Muscle of arm (tissue), 12 donors: ENCODE data around the gene ZSWIM4. TPM values are rescaled to one million over a fixed set of nuclear protein-coding genes. Genes with fewer than 3 reads are reported as not detected.
"Not testable (repeated sequence)": the region's sequence is repeated elsewhere in the genome, so short reads cannot be mapped to it uniquely, and the experiment has no call there.

Experiments used
- DNase-seq: peaks from one replicate; pipeline ENCODE4 v3.0.0-alpha.2; 2013
- polyA plus RNA-seq, 12 donors: library from polyadenylated mRNA; unstranded; fragments of 120-200 nt; gene quantifications; one replicate each; pipeline ENCODE4 v1.2.1, GENCODE V29; 2013; ENCODE audit not compliant: insufficient read length in 12 of 12

Gene ZSWIM4
- polyA plus RNA-seq, 12 donors = 2.1 to 5.2 (median 3.5) TPM; not detected in 2

GRCh38 chr19:13774217-13775191 is 20.7 kb upstream of the ZSWIM4 start, which contains the start of gene C19orf53:
Gene C19orf53, plus strand, starts transcription at chr19:13774456. Its CDS starts 22 bp downstream, at chr19:13774478.
- DNase-seq = peak; percentile 96

GRCh38 chr19:13778398-13778797 is 16.8 kb upstream of the ZSWIM4 start:
- no peak for DNase-seq

- no peak for DNase-seq
Measured at GRCh38 chr19:13778847-13779246, 16.4 kb upstream of the ZSWIM4 start.

GRCh38 chr19:13779794-13780193 is 15.4 kb upstream of the ZSWIM4 start:
- not testable (repeated sequence) for DNase-seq

DNA sequence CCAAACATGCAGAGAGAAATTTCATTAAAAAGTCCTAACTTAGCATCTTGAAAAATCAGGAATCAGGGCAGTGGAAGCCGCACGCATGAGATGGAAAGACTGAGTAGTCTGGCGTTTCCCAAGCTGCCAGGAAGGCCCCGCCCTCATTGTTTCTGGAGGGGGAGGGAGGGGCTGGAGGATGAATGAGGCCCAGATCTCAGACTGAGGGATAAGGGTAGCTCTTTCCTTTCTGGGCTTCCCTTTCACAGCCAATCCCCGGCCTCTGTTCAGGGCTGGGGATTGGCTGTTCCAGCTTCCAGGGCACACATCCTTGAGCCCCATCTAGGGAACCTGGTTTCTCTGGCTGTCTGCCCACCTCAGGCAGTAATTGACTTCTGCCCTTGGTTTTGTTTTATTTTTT is 13.7 kb upstream of the ZSWIM4 start:
- DNase-seq = peak; percentile 89

DNA sequence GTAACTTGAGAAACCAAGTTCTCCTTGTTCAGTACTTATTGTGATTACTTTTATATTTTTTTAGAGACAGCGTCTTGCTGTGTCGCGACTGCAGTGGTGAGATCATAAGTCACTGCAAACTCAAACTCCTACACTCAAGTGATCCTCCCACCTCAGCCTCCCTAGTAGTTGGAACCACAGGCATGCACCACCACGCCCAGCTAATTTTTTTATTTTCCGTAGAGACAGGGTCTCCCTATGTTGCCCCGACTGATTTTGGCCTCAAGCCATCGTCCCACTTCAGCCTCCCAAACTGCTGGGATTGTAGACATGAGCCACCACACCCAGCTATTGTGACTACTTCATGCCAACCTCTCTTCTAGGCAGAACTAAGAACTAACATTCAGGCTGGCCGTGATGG is 12.7 kb upstream of the ZSWIM4 start:
- no peak for DNase-seq

DNA sequence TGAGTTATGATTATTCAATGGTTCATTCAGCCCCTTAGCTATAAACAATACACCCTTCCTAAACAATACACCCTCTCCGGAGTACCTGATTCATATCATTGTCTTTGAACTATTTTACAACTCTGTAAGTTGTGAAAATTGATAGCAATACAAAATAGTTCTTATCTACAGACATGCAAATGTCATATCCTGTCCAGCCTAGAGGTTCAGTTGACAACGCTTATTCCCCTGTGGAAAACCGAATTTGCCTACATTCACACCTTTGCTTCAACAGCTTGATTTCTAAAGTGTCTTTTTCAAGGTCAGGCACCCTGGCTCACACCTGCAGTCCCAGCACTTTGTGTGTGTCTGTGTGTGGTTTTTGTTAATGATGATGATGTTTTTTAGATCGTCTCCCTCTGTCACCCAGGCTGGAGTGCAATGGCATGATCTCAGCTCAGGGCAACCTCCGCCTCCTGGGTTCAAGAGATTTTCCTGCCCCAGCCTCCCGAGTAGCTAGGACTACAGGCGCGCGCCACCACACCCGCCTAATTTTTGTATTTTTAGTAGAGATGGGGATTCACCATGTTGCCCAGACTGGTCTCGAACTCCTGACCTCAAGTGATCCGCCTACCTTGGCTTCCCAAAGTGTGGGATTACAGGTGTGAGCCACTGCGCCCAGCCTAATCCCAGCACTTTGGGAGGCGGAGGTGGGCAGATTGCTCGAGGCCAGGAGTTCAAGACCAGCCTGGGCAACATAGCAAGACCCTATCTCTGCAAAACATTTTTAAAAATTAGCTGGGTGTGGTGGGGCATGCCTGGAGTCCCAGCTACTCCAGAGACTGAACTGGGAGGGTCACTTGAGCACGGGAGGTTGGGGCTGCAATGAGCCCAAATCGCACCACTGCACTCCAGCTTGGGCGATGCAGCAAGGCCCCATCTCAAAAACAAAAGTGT is 11.4 kb upstream of the ZSWIM4 start:
- DNase-seq = no peak

DNA sequence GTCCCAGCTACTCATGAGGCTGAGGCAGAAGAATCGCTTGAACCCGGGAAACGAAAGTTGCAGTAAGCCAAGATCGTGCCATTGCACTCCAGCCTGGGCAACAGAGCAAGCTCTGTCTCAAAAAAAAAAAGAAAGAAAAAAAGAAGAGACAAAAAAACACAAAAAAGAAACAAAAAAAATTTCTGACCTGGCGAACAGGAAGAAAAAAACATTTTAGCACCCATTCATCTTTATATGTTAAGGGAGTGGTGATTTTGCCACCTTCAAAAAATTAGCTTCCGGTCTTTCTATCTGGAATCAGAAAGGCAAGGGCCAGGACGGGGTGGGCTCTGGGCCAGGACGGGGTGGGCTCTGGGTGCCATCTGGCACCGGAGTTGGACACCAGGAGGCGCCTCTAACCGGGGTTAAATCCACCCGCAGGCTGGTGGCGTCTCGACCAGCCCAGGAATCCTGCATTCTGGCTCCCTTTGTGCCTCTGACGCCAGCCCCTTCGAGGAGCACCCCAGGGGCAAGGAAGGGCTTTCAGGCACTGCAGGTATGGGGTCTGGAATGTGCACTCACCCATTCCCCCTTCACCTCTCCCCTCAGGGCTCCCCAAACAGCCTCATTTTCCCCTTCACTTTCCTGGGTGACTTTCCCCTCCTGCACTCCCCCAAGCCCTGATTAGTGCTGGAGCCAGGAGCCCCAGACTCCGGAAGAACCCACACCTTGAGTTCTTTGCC is 10.4 kb upstream of the ZSWIM4 start:
- no peak for DNase-seq

GRCh38 chr19:13788991-13789390 is 6.3 kb upstream of the ZSWIM4 start:
- no peak for DNase-seq

DNA sequence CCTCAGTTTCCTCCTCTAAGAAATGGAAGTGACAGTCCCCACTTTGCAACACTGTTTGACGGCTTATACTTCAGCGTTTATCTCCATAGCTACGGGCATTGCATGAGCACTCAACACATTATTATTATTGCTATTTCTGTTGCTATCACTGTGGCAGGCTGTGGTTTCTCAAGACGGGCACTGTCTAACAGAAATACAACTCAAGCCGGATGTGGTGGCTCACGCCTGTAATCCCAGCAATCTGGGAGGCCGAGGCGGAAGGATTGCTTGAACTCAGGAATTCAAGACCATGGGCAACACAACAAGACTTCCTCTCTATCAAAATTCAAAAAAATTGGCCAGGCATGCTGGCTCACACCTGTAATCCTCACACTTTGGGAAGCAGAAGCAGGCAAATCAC is 4.9 kb upstream of the ZSWIM4 start:
- DNase-seq = no peak

GRCh38 chr19:13793317-13793716 is 1.9 kb upstream of the ZSWIM4 start:
- DNase-seq = not testable (repeated sequence)

DNA sequence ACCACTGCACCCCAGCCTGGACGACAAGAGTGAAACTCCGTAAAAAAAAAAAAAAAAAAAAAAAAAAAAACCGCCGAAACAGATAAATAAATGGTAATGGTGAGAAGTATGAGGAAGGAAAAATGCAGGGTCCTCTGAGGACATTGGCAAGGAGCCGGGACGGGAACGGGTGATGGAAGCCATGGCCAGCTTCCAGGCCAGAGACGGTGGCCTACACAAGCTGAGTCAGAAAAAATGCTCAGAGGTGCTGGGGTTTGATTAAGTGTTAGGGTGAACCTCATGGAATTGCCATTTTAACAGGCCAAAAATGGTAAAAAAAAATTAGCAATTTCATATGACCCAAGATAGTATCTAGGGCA is 866 bp upstream of the ZSWIM4 start:
- DNase-seq = peak; percentile 81

DNA sequence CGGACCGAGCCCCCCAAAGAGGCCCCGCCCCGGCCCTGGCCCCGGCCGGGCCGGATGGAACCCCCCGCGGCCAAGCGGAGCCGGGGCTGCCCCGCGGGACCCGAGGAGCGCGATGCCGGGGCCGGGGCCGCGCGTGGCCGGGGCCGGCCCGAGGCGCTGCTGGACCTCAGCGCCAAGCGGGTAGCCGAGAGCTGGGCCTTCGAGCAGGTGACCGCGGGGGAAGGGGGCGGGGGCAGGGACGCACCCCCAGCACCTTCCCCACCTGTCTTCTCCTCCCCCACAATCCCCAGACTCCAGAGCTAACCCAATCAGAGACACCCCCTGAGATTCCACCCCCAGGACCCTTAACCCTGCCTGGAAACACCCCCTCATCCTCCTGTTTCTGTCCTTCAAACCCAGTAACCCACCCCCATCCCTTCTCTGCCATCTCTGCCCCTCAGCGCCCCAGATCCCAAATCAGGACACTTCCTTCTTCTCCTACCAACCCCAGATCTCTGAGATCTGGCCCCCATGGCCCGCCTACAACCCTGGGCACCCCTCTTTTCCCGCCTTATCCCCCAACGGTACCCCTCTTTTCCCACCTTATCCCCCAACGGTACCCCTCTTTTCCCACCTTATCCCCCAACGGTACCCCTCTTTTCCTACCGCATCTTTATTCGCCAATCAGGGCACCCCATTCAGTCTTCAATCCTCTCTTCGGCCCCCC is 505 bp downstream of the ZSWIM4 start:
- no peak for DNase-seq

DNA sequence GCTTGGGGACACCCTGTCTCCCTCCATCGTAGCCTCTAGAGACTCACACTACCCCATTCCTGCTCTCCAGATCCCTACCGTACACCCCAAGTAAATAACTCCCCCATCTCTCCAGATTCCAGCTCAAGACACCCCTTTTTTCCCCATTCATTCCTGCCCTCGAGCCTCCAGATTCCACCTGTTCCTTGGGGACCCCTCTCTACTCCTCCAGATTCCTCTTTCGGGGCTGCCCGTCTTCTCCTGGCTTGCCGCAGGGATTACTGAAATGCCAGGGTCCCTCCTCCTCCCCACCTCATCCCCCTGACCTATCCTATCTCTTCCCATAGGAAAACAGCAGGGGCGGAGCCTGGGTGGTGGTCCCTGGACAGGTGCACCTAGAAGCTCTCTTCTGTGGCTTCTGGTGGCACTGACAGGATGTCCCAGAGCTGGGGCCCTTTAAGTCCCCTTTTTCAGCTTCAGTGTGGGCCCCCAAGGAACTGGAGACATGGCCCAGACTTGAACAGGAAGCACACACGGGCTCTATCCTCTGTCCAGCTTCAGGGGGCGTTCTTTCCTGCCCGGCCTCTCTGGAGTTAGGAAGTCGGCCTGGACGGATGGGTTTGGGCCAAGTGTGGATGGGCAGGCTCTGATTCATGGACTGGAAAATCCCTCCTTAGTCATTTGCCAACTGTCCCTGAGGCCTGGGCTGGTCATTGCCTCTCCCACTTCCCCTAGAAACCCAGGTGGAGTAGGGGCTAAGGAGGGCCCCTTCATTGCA is 1.2 kb downstream of the ZSWIM4 start:
- no peak for DNase-seq

DNA sequence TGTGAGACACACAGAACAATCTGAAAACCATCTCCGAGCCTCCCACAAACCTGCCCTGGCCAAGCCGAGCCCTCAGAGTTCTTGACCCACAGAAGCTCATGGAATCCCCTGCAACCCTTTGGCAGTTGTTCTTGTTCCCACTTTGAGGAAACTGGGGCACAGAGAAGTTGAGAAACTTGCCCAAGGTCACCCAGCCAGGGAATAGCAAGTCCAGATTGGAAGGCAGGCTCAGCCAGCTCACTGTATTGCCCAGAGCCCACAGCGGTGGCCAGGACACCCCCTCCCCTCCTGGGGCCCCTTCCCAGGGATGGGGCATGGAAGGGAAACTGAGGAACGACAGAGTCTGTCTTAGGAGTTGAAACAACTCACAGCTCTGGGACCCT is 1.8 kb downstream of the ZSWIM4 start:
- no peak for DNase-seq

GRCh38 chr19:13797870-13798269 is 2.6 kb downstream of the ZSWIM4 start:
- DNase-seq = no peak

DNA sequence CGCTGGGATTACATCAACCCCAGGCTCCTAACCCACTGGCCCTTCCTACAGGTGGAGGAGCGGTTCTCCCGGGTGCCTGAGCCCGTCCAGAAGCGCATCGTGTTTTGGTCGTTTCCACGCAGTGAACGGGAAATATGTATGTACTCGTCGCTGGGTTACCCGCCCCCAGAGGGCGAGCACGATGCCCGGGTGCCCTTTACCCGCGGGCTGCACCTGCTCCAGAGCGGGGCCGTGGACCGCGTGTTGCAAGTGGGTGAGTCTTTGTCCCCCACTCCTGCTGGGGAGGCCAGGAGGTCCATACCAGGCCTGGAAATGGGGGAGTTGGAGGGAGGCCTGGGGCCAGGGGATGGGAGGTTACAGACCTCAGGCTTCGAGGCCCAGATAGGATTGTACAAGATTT is 4.4 kb downstream of the ZSWIM4 start:
- no peak for DNase-seq

- no peak for DNase-seq
Measured at GRCh38 chr19:13803038-13803437, 7.8 kb downstream of the ZSWIM4 start.

- no peak for DNase-seq
Measured at GRCh38 chr19:13804830-13805683, 9.8 kb downstream of the ZSWIM4 start.
